HepG2 (cell line): ENCODE results near the gene TMED9. TPM values are rescaled to one million over a fixed set of nuclear protein-coding genes. Genes with fewer than 3 reads are reported as not detected.

Source experiments
- CCAR2 ChIP-seq: fragments of 200-400 bp; formaldehyde crosslinking; optimal IDR thresholded peaks from 2 replicates; pipeline ENCODE3; 2018; ENCODE audit warnings: low read depth, mild to moderate bottlenecking, low read length, moderate library complexity
- FOXP1 ChIP-seq, 2 experiments: fragments of 450-650 bp in 1 of 2; IDR thresholded peaks; 2 replicates each; pipeline ENCODE4 v1.6.1; 2017 to 2018; ENCODE audit warnings: antibody characterized with exemption in 1 of 2
- GABPB1 ChIP-seq: IDR thresholded peaks from 2 replicates; pipeline ENCODE4 v1.6.1; 2016; ENCODE audit warnings: mild to moderate bottlenecking, missing genetic modification reagents, moderate library complexity, missing compliant biosample characterization
- IRF2 ChIP-seq: IDR thresholded peaks from 2 replicates; pipeline ENCODE4 v1.6.1; 2018; ENCODE audit warnings: missing genetic modification reagents, missing compliant biosample characterization
- POLR2A ChIP-seq, 2 experiments: IDR thresholded peaks; 2 replicates each; pipeline ENCODE4 v1.6.1; 2011; ENCODE audit warnings: low read depth in 2 of 2, low read length in 2 of 2, mild to moderate bottlenecking in 1 of 2, moderate library complexity in 1 of 2; ENCODE audit not compliant: insufficient read depth in 1 of 2
- XRCC5 ChIP-seq: fragments of 200-400 bp; formaldehyde crosslinking; optimal IDR thresholded peaks from 2 replicates; pipeline ENCODE3; 2017; ENCODE audit warnings: mild to moderate bottlenecking, low read length
- ZBTB7B ChIP-seq: sonication (generic); formaldehyde crosslinking; IDR thresholded peaks from 2 replicates; pipeline ENCODE4 v1.4.0; 2020; ENCODE audit warnings: missing genetic modification reagents
- ZMYM3 ChIP-seq: sonication (generic); formaldehyde crosslinking; IDR thresholded peaks from 2 replicates; pipeline ENCODE4 v1.5.1; 2020; ENCODE audit warnings: mild to moderate bottlenecking, missing genetic modification reagents
- ZNF264 ChIP-seq: sonication (generic); formaldehyde crosslinking; IDR thresholded peaks from 2 replicates; pipeline ENCODE4 v1.4.0; 2020; ENCODE audit warnings: missing genetic modification reagents
- ZNF563 ChIP-seq: sonication (generic); formaldehyde crosslinking; IDR thresholded peaks from 2 replicates; pipeline ENCODE4 v1.8.0; 2022; ENCODE audit warnings: mild to moderate bottlenecking, moderate library complexity, missing genetic modification reagents
- polyA plus RNA-seq, 8 experiments: library from polyadenylated mRNA; depleted of rRNA in 3 of 8; stranded (reverse) in 7 of 8; unstranded in 1 of 8; fragments of >200 nt; fragmentation: Illumina TruSeq in 4 of 8; extraction: Trizol in 4 of 8; gene quantifications; 2 replicates each; pipeline versions ENCODE4 v1.2.1 to v1.2.3, GENCODE V29; 2011 to 2016; ENCODE audit warnings: low read depth in 4 of 8, missing spikeins in 1 of 8, mixed read lengths in 1 of 8; ENCODE audit not compliant: insufficient read depth in 1 of 8
- total RNA-seq, 5 experiments: library from RNA; depleted of rRNA; stranded (reverse); fragments of >200 nt; fragmentation: Illumina TruSeq; extraction: Trizol; gene quantifications; 2 replicates each; pipeline ENCODE4 v1.2.3, GENCODE V29; 2016; ENCODE audit warnings: low read depth in 1 of 5
- TF ChIP-seq, protein P1 (sequence below): IDR thresholded peaks from 2 replicates; pipeline ENCODE4 v1.6.1; 2016; ENCODE audit warnings: missing biosample characterization, missing genetic modification reagents, low read depth
- TF ChIP-seq, protein P2 (sequence below): sonication (generic); formaldehyde crosslinking; IDR thresholded peaks from 2 replicates; pipeline ENCODE4 v1.4.0; 2020; ENCODE audit warnings: missing genetic modification reagents, borderline replicate concordance
- TF ChIP-seq, protein P3 (sequence below): IDR thresholded peaks from 2 replicates; pipeline ENCODE4 v1.6.1; 2016; ENCODE audit warnings: mild to moderate bottlenecking
- TF ChIP-seq, protein P4 (sequence below), 2 experiments: fragments of 450-650 bp in 1 of 2; sonication (generic) in 1 of 2; formaldehyde crosslinking; IDR thresholded peaks; 2 replicates each; pipeline versions ENCODE4 v1.5.0 to v1.8.0; 2020 to 2022; ENCODE audit warnings: mild to moderate bottlenecking in 1 of 2, missing genetic modification reagents in 1 of 2
- TF ChIP-seq, protein P5 (sequence below): sonication (generic); formaldehyde crosslinking; IDR thresholded peaks from 2 replicates; pipeline ENCODE4 v1.4.0; 2020; ENCODE audit warnings: missing genetic modification reagents, borderline replicate concordance
- TF ChIP-seq, protein P6 (sequence below): sonication (generic); formaldehyde crosslinking; IDR thresholded peaks from 2 replicates; pipeline ENCODE4 v1.5.0; 2020; ENCODE audit warnings: missing genetic modification reagents, mild to moderate bottlenecking, borderline replicate concordance

The TMED9 gene
- total and polyA plus RNA-seq, 2 of the 13 experiments (the other 11 are each of a cell fraction or from before 2014, with no cell fraction given), result 161 to 350 TPM

DNA sequence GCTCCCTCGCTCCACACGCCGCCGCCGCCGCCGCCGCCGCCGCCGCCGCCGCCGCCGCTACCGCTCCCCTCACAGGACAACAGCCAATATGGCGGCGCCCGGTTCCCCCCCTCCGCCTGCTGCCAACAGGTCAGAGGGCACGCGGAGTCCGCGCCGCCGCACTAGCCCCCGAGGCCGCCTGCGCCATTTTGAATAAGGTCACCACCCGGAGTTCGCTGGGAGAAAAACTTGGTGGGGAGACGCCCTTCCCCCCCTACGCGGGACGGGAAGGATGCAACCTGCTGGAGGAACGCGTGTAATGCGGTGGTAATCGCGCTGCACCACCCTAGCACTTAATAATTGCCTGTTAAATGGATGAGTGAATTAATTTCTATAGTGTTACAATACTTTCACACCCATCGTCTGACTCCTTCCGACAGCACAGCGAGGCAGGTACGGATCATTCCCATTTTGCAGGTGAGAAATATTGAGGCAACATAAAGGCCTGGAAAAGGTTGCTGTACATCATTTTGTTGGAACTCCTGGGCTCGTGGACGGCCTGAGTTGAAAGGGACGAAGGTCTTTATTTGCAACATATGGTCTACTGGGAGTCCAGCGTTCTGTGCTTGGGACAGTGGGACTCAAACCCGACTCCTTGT is 37.4 kb upstream of the TMED9 start, which contains the start of gene FAM193B (continued):
- TF ChIP-seq, protein P1, sequence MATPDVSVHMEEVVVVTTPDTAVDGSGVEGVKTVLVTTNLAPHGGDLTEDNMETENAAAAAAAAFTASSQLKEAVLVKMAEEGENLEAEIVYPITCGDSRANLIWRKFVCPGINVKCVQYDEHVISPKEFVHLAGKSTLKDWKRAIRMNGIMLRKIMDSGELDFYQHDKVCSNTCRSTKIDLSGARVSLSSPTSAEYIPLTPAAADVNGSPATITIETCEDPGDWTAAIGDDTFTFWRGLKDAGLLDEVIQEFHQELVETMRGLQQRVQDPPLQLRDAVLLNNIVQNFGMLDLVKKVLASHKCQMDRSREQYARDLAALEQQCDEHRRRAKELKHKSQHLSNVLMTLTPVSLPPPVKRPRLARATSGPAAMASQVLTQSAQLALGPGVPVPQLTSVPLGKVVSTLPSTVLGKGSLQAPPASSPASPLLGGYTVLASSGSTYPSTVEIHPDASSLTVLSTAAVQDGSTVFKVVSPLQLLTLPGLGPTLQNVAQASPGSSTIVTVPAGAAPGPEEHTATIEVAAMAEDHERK, result 0 out of 2 replicates have a peak, but pooled peaks have one; percentile 53
- TF ChIP-seq, protein P2, sequence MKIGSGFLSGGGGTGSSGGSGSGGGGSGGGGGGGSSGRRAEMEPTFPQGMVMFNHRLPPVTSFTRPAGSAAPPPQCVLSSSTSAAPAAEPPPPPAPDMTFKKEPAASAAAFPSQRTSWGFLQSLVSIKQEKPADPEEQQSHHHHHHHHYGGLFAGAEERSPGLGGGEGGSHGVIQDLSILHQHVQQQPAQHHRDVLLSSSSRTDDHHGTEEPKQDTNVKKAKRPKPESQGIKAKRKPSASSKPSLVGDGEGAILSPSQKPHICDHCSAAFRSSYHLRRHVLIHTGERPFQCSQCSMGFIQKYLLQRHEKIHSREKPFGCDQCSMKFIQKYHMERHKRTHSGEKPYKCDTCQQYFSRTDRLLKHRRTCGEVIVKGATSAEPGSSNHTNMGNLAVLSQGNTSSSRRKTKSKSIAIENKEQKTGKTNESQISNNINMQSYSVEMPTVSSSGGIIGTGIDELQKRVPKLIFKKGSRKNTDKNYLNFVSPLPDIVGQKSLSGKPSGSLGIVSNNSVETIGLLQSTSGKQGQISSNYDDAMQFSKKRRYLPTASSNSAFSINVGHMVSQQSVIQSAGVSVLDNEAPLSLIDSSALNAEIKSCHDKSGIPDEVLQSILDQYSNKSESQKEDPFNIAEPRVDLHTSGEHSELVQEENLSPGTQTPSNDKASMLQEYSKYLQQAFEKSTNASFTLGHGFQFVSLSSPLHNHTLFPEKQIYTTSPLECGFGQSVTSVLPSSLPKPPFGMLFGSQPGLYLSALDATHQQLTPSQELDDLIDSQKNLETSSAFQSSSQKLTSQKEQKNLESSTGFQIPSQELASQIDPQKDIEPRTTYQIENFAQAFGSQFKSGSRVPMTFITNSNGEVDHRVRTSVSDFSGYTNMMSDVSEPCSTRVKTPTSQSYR (CRISPR knock-in tag), result peak; percentile 87
- TF ChIP-seq FOXP1 (IDR thresholded peaks at IDR 0.05), result no peak
- 0 out of 2 replicates have a peak, but pooled peaks have one; percentile 11 for TF ChIP-seq FOXP1 (CRISPR knock-in tag; IDR thresholded peaks at IDR 0.05)
- 0 out of 2 replicates have a peak, but pooled peaks have one; percentile 46 for TF ChIP-seq ZNF264 (CRISPR knock-in tag)
- TF ChIP-seq IRF2 (CRISPR knock-in tag), result peak; percentile 67
- no peak for TF ChIP-seq ZNF563 (CRISPR knock-in tag)
- peak; percentile 43; the same call in 1 of the 2 replicates for TF ChIP-seq ZBTB7B (CRISPR knock-in tag)
- peak; percentile 68 for TF ChIP-seq XRCC5
- TF ChIP-seq, protein P3, sequence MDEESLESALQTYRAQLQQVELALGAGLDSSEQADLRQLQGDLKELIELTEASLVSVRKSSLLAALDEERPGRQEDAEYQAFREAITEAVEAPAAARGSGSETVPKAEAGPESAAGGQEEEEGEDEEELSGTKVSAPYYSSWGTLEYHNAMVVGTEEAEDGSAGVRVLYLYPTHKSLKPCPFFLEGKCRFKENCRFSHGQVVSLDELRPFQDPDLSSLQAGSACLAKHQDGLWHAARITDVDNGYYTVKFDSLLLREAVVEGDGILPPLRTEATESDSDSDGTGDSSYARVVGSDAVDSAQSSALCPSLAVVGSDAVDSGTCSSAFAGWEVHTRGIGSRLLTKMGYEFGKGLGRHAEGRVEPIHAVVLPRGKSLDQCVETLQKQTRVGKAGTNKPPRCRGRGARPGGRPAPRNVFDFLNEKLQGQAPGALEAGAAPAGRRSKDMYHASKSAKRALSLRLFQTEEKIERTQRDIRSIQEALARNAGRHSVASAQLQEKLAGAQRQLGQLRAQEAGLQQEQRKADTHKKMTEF, result peak; percentile 38; the same call in 1 of the 2 replicates
- no peak for TF ChIP-seq POLR2A (IDR thresholded peaks at IDR 0.05; ENCODE audit: insufficient read depth in 1 of 2, low read depth in 2 of 2, low read length in 2 of 2)
- TF ChIP-seq, protein P4, sequence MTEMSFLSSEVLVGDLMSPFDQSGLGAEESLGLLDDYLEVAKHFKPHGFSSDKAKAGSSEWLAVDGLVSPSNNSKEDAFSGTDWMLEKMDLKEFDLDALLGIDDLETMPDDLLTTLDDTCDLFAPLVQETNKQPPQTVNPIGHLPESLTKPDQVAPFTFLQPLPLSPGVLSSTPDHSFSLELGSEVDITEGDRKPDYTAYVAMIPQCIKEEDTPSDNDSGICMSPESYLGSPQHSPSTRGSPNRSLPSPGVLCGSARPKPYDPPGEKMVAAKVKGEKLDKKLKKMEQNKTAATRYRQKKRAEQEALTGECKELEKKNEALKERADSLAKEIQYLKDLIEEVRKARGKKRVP (CRISPR knock-in tag; IDR thresholded peaks at IDR 0.05), result 0 out of 4 replicates have a peak, but pooled peaks of 1 of the 2 experiments have one; percentile 22
- TF ChIP-seq, protein P5, sequence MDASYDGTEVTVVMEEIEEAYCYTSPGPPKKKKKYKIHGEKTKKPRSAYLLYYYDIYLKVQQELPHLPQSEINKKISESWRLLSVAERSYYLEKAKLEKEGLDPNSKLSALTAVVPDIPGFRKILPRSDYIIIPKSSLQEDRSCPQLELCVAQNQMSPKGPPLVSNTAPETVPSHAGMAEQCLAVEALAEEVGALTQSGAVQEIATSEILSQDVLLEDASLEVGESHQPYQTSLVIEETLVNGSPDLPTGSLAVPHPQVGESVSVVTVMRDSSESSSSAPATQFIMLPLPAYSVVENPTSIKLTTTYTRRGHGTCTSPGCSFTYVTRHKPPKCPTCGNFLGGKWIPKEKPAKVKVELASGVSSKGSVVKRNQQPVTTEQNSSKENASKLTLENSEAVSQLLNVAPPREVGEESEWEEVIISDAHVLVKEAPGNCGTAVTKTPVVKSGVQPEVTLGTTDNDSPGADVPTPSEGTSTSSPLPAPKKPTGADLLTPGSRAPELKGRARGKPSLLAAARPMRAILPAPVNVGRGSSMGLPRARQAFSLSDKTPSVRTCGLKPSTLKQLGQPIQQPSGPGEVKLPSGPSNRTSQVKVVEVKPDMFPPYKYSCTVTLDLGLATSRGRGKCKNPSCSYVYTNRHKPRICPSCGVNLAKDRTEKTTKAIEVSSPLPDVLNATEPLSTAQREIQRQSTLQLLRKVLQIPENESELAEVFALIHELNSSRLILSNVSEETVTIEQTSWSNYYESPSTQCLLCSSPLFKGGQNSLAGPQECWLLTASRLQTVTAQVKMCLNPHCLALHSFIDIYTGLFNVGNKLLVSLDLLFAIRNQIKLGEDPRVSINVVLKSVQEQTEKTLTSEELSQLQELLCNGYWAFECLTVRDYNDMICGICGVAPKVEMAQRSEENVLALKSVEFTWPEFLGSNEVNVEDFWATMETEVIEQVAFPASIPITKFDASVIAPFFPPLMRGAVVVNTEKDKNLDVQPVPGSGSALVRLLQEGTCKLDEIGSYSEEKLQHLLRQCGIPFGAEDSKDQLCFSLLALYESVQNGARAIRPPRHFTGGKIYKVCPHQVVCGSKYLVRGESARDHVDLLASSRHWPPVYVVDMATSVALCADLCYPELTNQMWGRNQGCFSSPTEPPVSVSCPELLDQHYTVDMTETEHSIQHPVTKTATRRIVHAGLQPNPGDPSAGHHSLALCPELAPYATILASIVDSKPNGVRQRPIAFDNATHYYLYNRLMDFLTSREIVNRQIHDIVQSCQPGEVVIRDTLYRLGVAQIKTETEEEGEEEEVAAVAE (CRISPR knock-in tag), result no peak
- TF ChIP-seq GABPB1 (CRISPR knock-in tag), result peak; percentile 83
- no peak for TF ChIP-seq CCAR2
- peak; percentile 97 for TF ChIP-seq ZMYM3 (CRISPR knock-in tag)
- TF ChIP-seq, protein P6, sequence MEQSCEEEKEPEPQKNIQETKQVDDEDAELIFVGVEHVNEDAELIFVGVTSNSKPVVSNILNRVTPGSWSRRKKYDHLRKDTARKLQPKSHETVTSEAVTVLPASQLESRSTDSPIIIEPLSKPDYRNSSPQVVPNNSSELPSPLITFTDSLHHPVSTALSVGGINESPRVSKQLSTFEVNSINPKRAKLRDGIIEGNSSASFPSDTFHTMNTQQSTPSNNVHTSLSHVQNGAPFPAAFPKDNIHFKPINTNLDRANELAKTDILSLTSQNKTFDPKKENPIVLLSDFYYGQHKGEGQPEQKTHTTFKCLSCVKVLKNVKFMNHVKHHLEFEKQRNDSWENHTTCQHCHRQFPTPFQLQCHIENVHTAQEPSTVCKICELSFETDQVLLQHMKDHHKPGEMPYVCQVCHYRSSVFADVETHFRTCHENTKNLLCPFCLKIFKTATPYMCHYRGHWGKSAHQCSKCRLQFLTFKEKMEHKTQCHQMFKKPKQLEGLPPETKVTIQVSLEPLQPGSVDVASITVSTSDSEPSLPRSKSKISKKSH (CRISPR knock-in tag), result no peak
